WERI-Rb-1 (cell line): ENCODE results near the gene STRBP.
"Not testable (repeated sequence)": the region's sequence is repeated elsewhere in the genome, so short reads cannot be mapped to it uniquely, and the experiment has no call there.

Source experiments
- DNase-seq: peaks from one replicate; pipeline ENCODE4 v3.0.0-alpha.2; 2020
- H3K27ac ChIP-seq: fragments of 250-450 bp; sonication (Bioruptor Pico); 2 replicates; pipeline ENCODE4 v1.5.1; 2020; ENCODE audit warnings: mild to moderate bottlenecking, moderate library complexity
- H3K27me3 ChIP-seq: fragments of 250-450 bp; sonication (Bioruptor Pico); 2 replicates; pipeline ENCODE4 v1.5.1; 2021; ENCODE audit warnings: mild to moderate bottlenecking, low read depth, moderate library complexity; ENCODE audit not compliant: insufficient read depth, severe bottlenecking
- H3K36me3 ChIP-seq: fragments of 250-450 bp; sonication (Bioruptor Pico); 2 replicates; pipeline ENCODE4 v1.5.1; 2020; ENCODE audit warnings: mild to moderate bottlenecking, moderate library complexity
- H3K4me3 ChIP-seq: 2 replicates; pipeline ENCODE4 v1.5.1; 2011; ENCODE audit warnings: low read depth, mild to moderate bottlenecking, control low read depth, low read length
- H3K9me3 ChIP-seq: fragments of 250-450 bp; sonication (Bioruptor Pico); 2 replicates; pipeline ENCODE4 v1.5.1; 2021; ENCODE audit warnings: mild to moderate bottlenecking, moderate library complexity; ENCODE audit not compliant: severe bottlenecking
- CTCF ChIP-seq: IDR thresholded peaks from 2 replicates; pipeline ENCODE4 v1.5.1; 2011; ENCODE audit warnings: low read depth, mild to moderate bottlenecking, control low read depth, inconsistent platforms, low read length

The STRBP gene

GRCh38 chr9:123253204-123253603, 15.2 kb downstream of the STRBP start:
- peaks cover 4% of the 10 kb centered on the region; the same call in 1 of the 2 replicates for H3K36me3 ChIP-seq
- no peak for TF ChIP-seq CTCF
- H3K27ac ChIP-seq, result no peak overlapping the region
- no peaks in the 10 kb centered on the region for H3K9me3 ChIP-seq
- DNase-seq, result no peak
- no peak overlapping the region for H3K4me3 ChIP-seq
- H3K27me3 ChIP-seq, result no peaks in the 10 kb centered on the region

- Histone ChIP-seq H3K4me3 (no peak overlapping the region), H3K9me3 (no peaks in the 10 kb centered on the region), H3K27me3 (no peaks in the 10 kb centered on the region), H3K27ac (no peak overlapping the region), H3K36me3 (peaks cover 4% of the 10 kb centered on the region; the same call in 1 of the 2 replicates)
- DNase-seq, result no peak
- no peak for TF ChIP-seq CTCF
These were observed 16.6 kb downstream of the STRBP start for GRCh38 chr9:123251741-123252140.

GRCh38 chr9:123251324-123251723, 17.1 kb downstream of the STRBP start:
- Histone ChIP-seq H3K27ac (no peak overlapping the region), H3K4me3 (no peak overlapping the region), H3K36me3 (peaks cover 4% of the 10 kb centered on the region; the same call in 1 of the 2 replicates), H3K27me3 (no peaks in the 10 kb centered on the region), H3K9me3 (no peaks in the 10 kb centered on the region)
- DNase-seq, result no peak
- TF ChIP-seq CTCF, result no peak

GRCh38 chr9:123250504-123250903, 17.9 kb downstream of the STRBP start:
- H3K27ac ChIP-seq, result no peak overlapping the region
- no peak for DNase-seq
- TF ChIP-seq CTCF, result no peak

GRCh38 chr9:123249162-123249561, 19.2 kb downstream of the STRBP start:
- not testable (repeated sequence) for H3K4me3 ChIP-seq, H3K9me3 ChIP-seq, H3K36me3 ChIP-seq, H3K27me3 ChIP-seq, H3K27ac ChIP-seq, DNase-seq

More at GRCh38 chr9:123250504-123250903, 17.9 kb downstream of the STRBP start:
- Histone ChIP-seq H3K36me3 (peaks cover 4% of the 10 kb centered on the region; the same call in 1 of the 2 replicates), H3K9me3 (no peaks in the 10 kb centered on the region), H3K4me3 (no peak overlapping the region), H3K27me3 (no peaks in the 10 kb centered on the region)

GRCh38 chr9:123248630-123249029, 19.8 kb downstream of the STRBP start:
- Histone ChIP-seq H3K27me3 (no peaks in the 10 kb centered on the region), H3K4me3 (no peak overlapping the region), H3K27ac (no peak overlapping the region), H3K36me3 (no peaks in the 10 kb centered on the region), H3K9me3 (no peaks in the 10 kb centered on the region)
- no peak for DNase-seq
- no peak for TF ChIP-seq CTCF
